OCI-LY7 (cell line): Measurements from ENCODE around the gene ABCA4. TPM values are rescaled to one million over a fixed set of nuclear protein-coding genes. Genes with fewer than 3 reads are reported as not detected.

ENCODE experiments used
- BruUV-seq: library from RNA; stranded (reverse); fragments of 400-500 nt; replicated peaks from 2 replicates; lab custom pipeline; 2021; lab: Mats Ljungman, UMichigan
- CTCF ChIA-PET: fragments of 300-600 bp; sonication (Branson Sonifier 250); formaldehyde crosslinking; loops from one replicate; lab custom pipeline; 2022; ENCODE audit warnings: antibody characterized with exemption; ENCODE audit not compliant: unreplicated experiment; lab: Charles Lee
- POLR2A ChIA-PET: fragments of 300-600 bp; sonication (Branson Sonifier 250); formaldehyde crosslinking; loops from one replicate; lab custom pipeline; 2022; ENCODE audit warnings: antibody characterized with exemption; lab: Charles Lee
- DNase-seq: peaks from one replicate; pipeline ENCODE4 v3.0.0-alpha.2; 2015; ENCODE audit warnings: low spot score
- H2AFZ ChIP-seq: fragments of 200-600 bp; sonication (generic), shearing (Covaris generic); 2 replicates; pipeline ENCODE4 v1.6.1; 2014; ENCODE audit warnings: mild to moderate bottlenecking, antibody characterized with exemption, low read length, moderate library complexity
- H3K27ac ChIP-seq: fragments of 200-600 bp; sonication (generic); 2 replicates; pipeline ENCODE4 v1.5.1; 2014; ENCODE audit warnings: mixed run types, low read depth, mild to moderate bottlenecking, moderate library complexity, low read length, inconsistent platforms; ENCODE audit not compliant: poor library complexity, severe bottlenecking
- H3K36me3 ChIP-seq: fragments of 200-600 bp; sonication (generic); 2 replicates; pipeline ENCODE4 v1.6.1; 2014; ENCODE audit warnings: mild to moderate bottlenecking, antibody characterized with exemption, low read length, moderate library complexity, mixed read lengths; ENCODE audit not compliant: insufficient read depth
- H3K4me1 ChIP-seq: fragments of 200-600 bp; sonication (generic); 2 replicates; pipeline ENCODE4 v1.5.1; 2014; ENCODE audit warnings: mild to moderate bottlenecking, low read length; ENCODE audit not compliant: insufficient read depth, poor library complexity, severe bottlenecking
- H3K4me2 ChIP-seq: fragments of 200-600 bp; sonication (generic); 2 replicates; pipeline ENCODE4 v1.6.1; 2014; ENCODE audit warnings: mild to moderate bottlenecking, low read length
- H3K4me3 ChIP-seq: fragments of 200-600 bp; sonication (generic); 2 replicates; pipeline ENCODE4 v1.5.1; 2014; ENCODE audit warnings: mild to moderate bottlenecking, low read depth, low read length; ENCODE audit not compliant: poor library complexity, severe bottlenecking
- H3K79me2 ChIP-seq: fragments of 200-600 bp; sonication (generic); 2 replicates; pipeline ENCODE4 v1.6.1; 2016; ENCODE audit warnings: low read depth, mild to moderate bottlenecking, low read length, moderate library complexity, mixed read lengths; ENCODE audit not compliant: insufficient read depth
- H3K9me2 ChIP-seq: fragments of 200-600 bp; sonication (generic); 2 replicates; pipeline ENCODE4 v1.6.1; 2016; ENCODE audit warnings: mild to moderate bottlenecking, low read length, mixed read lengths; ENCODE audit not compliant: insufficient read depth
- H3K9me3 ChIP-seq: fragments of 200-600 bp; sonication (generic); 2 replicates; pipeline ENCODE4 v1.6.1; 2014; ENCODE audit warnings: mild to moderate bottlenecking, mixed run types, low read length, mixed read lengths
- H4K20me1 ChIP-seq: fragments of 200-600 bp; sonication (generic); 2 replicates; pipeline ENCODE4 v1.6.1; 2014; ENCODE audit warnings: mild to moderate bottlenecking, antibody characterized with exemption, low read length, moderate library complexity, mixed read lengths; ENCODE audit not compliant: insufficient read depth
- CTCF ChIP-seq: fragments of 200-600 bp; sonication (generic); conservative IDR thresholded peaks from 2 replicates; pipeline ENCODE4 v1.5.1; 2014; ENCODE audit warnings: mild to moderate bottlenecking, antibody characterized with exemption, low read length, moderate library complexity, mixed read lengths
- EZH2phosphoT487 ChIP-seq: fragments of 200-600 bp; sonication (generic); IDR thresholded peaks from 2 replicates; pipeline ENCODE4 v1.6.1; 2018; ENCODE audit warnings: low read depth, borderline replicate concordance, mild to moderate bottlenecking, mixed run types, antibody characterized with exemption, low read length, moderate library complexity, mixed read lengths
- intact Hi-C: fragments of 100-400 bp; cut with micrococcal nuclease; formaldehyde crosslinking; loops from one replicate; pipeline ENCODE4 v1.10.0; 2022; ENCODE audit not compliant: unreplicated experiment
- total RNA-seq, 2 experiments: library from RNA; depleted of rRNA in 1 of 2; stranded (reverse); fragments of >200 nt in 1 of 2; shearing (Covaris generic) in 1 of 2; gene quantifications; 2 replicates each; pipeline ENCODE4 v1.2.3, GENCODE V29; 2014 to 2022

Gene ABCA4
- total RNA-seq, 2 experiments from 2014 or later = not detected

GRCh38 chr1:94096797-94097549, 24.0 kb downstream of the ABCA4 start:
- Histone ChIP-seq H3K79me2 (no peaks in the 10 kb centered on the region), H3K9me3 (no peaks in the 10 kb centered on the region), H3K4me2 (no peak overlapping the region), H2AFZ (no peak overlapping the region), H3K4me3 (no peak overlapping the region), H4K20me1 (no peaks in the 10 kb centered on the region), H3K27ac (no peak overlapping the region), H3K9me2 (no peaks in the 10 kb centered on the region), H3K36me3 (no peaks in the 10 kb centered on the region), H3K4me1 (no peaks in the 10 kb centered on the region)
- BruUV-seq = no TSS peak
- no peak for DNase-seq
- POLR2A ChIA-PET = no interaction called here
- TF ChIP-seq CTCF (no peak), EZH2phosphoT487 (no peak)
- CTCF ChIA-PET = no interaction called here
- intact Hi-C loops = no loop called here

- no TSS peak for BruUV-seq
- CTCF ChIA-PET = no interaction called here
Observed at GRCh38 chr1:94095744-94096469, 25.0 kb downstream of the ABCA4 start.

GRCh38 chr1:94095112-94095637, 25.8 kb downstream of the ABCA4 start:
- Histone ChIP-seq H3K27ac (no peak overlapping the region), H3K9me2 (no peaks in the 10 kb centered on the region), H2AFZ (no peak overlapping the region), H3K4me1 (no peaks in the 10 kb centered on the region), H3K79me2 (no peaks in the 10 kb centered on the region), H3K9me3 (no peaks in the 10 kb centered on the region), H3K4me2 (no peak overlapping the region), H3K4me3 (no peak overlapping the region), H3K36me3 (no peaks in the 10 kb centered on the region), H4K20me1 (no peaks in the 10 kb centered on the region)
- CTCF ChIA-PET = no interaction called here
- intact Hi-C loops = no loop called here
- POLR2A ChIA-PET = interaction anchor here (0.6 kb wide), 1 partner anchor 603 kb away, joined by 3 read pairs; no protein-coding TSS in a partner anchor
- no peak for DNase-seq
- no TSS peak for BruUV-seq
- TF ChIP-seq EZH2phosphoT487 (no peak), CTCF (no peak)

More at GRCh38 chr1:94095744-94096469, 25.0 kb downstream of the ABCA4 start:
- Histone ChIP-seq H3K4me2 (no peak overlapping the region), H3K9me2 (no peaks in the 10 kb centered on the region), H3K27ac (no peak overlapping the region), H3K4me3 (no peak overlapping the region), H2AFZ (no peak overlapping the region), H3K9me3 (no peaks in the 10 kb centered on the region), H4K20me1 (no peaks in the 10 kb centered on the region), H3K4me1 (no peaks in the 10 kb centered on the region), H3K36me3 (no peaks in the 10 kb centered on the region), H3K79me2 (no peaks in the 10 kb centered on the region)
- TF ChIP-seq EZH2phosphoT487 = no peak
- POLR2A ChIA-PET = interaction anchor here (0.6 kb wide), 1 partner anchor 603 kb away, joined by 3 read pairs; no protein-coding TSS in a partner anchor
- DNase-seq = no peak
- intact Hi-C loops = no loop called here
